ENCODE measurements around the gene PANK3. TPM values are rescaled to one million over a fixed set of nuclear protein-coding genes. Genes with fewer than 3 reads are reported as not detected.

Gene PANK3
- total and polyA plus RNA-seq, 2 donors (not counting 1 experiment from before 2014, with no cell fraction given): 26.9 to 41.5 TPM

- H3K27me3 ChIP-seq (ENCODE audit: control insufficient read depth, insufficient read depth, low read length): no peaks in the 10 kb centered on the region
- TF ChIP-seq EZH2 (IDR thresholded peaks at IDR 0.05; ENCODE audit: low read length, missing control alignments): no peak
- TF ChIP-seq CTCF (conservative IDR thresholded peaks at IDR 0.05 in 1 of 2, IDR thresholded peaks at IDR 0.05 in 1 of 2; ENCODE audit: low read depth in 1 of 2, low read length in 2 of 2): no peak
- H3K36me3 ChIP-seq (ENCODE audit: control insufficient read depth, insufficient read depth, low read length): no peaks in the 10 kb centered on the region
- no peak for DNase-seq (ENCODE audit: low read depth in 2 of 2)
- H3K4me1 ChIP-seq (ENCODE audit: control insufficient read depth, extremely low read depth, insufficient read depth, low read length): no peaks in the 10 kb centered on the region
- no peak overlapping the region for H3K9ac ChIP-seq (ENCODE audit: insufficient read depth, low read length)
- H4K20me1 ChIP-seq (ENCODE audit: control insufficient read depth, extremely low read depth, insufficient read depth, low read length): no peaks in the 10 kb centered on the region
- H3K4me3 ChIP-seq (replicated peaks in 1 of 4; ENCODE audit: control extremely low read depth in 1 of 4, insufficient read depth in 1 of 4, low read depth in 3 of 4, low read length in 4 of 4): no peak overlapping the region
- no peak overlapping the region for H3K4me2 ChIP-seq (ENCODE audit: extremely low read depth, insufficient read depth, low read length)
- no peak overlapping the region for H2AFZ ChIP-seq (ENCODE audit: low read length)
- no peaks in the 10 kb centered on the region for H3K9me3 ChIP-seq (ENCODE audit: control insufficient read depth, insufficient read depth, low read depth, low read length)
- no peak overlapping the region for H3K27ac ChIP-seq (ENCODE audit: insufficient read depth, low read length)
- H3K79me2 ChIP-seq (ENCODE audit: control insufficient read depth, insufficient read depth, low read length): peaks cover 66% of the 10 kb centered on the region
These were observed 8.5 kb downstream of the PANK3 start for GRCh38 chr5:168570490-168571328.

- Histone ChIP-seq H3K4me1 (ENCODE audit: control insufficient read depth, extremely low read depth, insufficient read depth, low read length) (no peaks in the 10 kb centered on the region), H3K4me2 (ENCODE audit: extremely low read depth, insufficient read depth, low read length) (no peak overlapping the region), H3K9ac (ENCODE audit: insufficient read depth, low read length) (no peak overlapping the region), H3K36me3 (ENCODE audit: control insufficient read depth, insufficient read depth, low read length) (no peaks in the 10 kb centered on the region), H2AFZ (ENCODE audit: low read length) (no peak overlapping the region), H4K20me1 (ENCODE audit: control insufficient read depth, extremely low read depth, insufficient read depth, low read length) (no peaks in the 10 kb centered on the region), H3K27me3 (ENCODE audit: control insufficient read depth, insufficient read depth, low read length) (no peaks in the 10 kb centered on the region), H3K9me3 (ENCODE audit: control insufficient read depth, insufficient read depth, low read depth, low read length) (no peaks in the 10 kb centered on the region), H3K4me3 (replicated peaks in 1 of 4; ENCODE audit: control extremely low read depth in 1 of 4, insufficient read depth in 1 of 4, low read depth in 3 of 4, low read length in 4 of 4) (no peak overlapping the region), H3K27ac (ENCODE audit: insufficient read depth, low read length) (no peak overlapping the region), H3K79me2 (ENCODE audit: control insufficient read depth, insufficient read depth, low read length) (peaks cover 52% of the 10 kb centered on the region)
- no peak for DNase-seq (ENCODE audit: low read depth in 2 of 2)
- no peak for TF ChIP-seq EZH2 (IDR thresholded peaks at IDR 0.05; ENCODE audit: low read length, missing control alignments)
- no peak for TF ChIP-seq CTCF (conservative IDR thresholded peaks at IDR 0.05 in 1 of 2, IDR thresholded peaks at IDR 0.05 in 1 of 2; ENCODE audit: low read depth in 1 of 2, low read length in 2 of 2)
These were observed 10.4 kb downstream of the PANK3 start for GRCh38 chr5:168568738-168569137.

GRCh38 chr5:168563959-168564358, 15.2 kb downstream of the PANK3 start:
- Histone ChIP-seq H3K36me3 (ENCODE audit: control insufficient read depth, insufficient read depth, low read length) (peaks cover 2% of the 10 kb centered on the region), H3K4me1 (ENCODE audit: control insufficient read depth, extremely low read depth, insufficient read depth, low read length) (no peaks in the 10 kb centered on the region)
- TF ChIP-seq EZH2 (IDR thresholded peaks at IDR 0.05; ENCODE audit: low read length, missing control alignments): no peak
- no peak for TF ChIP-seq CTCF (conservative IDR thresholded peaks at IDR 0.05 in 1 of 2, IDR thresholded peaks at IDR 0.05 in 1 of 2; ENCODE audit: low read depth in 1 of 2, low read length in 2 of 2)

More at GRCh38 chr5:168563959-168564358, 15.2 kb downstream of the PANK3 start:
- Histone ChIP-seq H3K9me3 (ENCODE audit: control insufficient read depth, insufficient read depth, low read depth, low read length) (no peaks in the 10 kb centered on the region), H3K4me2 (ENCODE audit: extremely low read depth, insufficient read depth, low read length) (no peak overlapping the region), H3K27me3 (ENCODE audit: control insufficient read depth, insufficient read depth, low read length) (no peaks in the 10 kb centered on the region), H2AFZ (ENCODE audit: low read length) (no peak overlapping the region), H3K27ac (ENCODE audit: insufficient read depth, low read length) (no peak overlapping the region), H4K20me1 (ENCODE audit: control insufficient read depth, extremely low read depth, insufficient read depth, low read length) (no peaks in the 10 kb centered on the region), H3K4me3 (replicated peaks in 1 of 4; ENCODE audit: control extremely low read depth in 1 of 4, insufficient read depth in 1 of 4, low read depth in 3 of 4, low read length in 4 of 4) (no peak overlapping the region), H3K9ac (ENCODE audit: insufficient read depth, low read length) (no peak overlapping the region), H3K79me2 (ENCODE audit: control insufficient read depth, insufficient read depth, low read length) (peaks cover 15% of the 10 kb centered on the region)
- no peak for DNase-seq (ENCODE audit: low read depth in 2 of 2)

Measured in fibroblast of lung (primary cell).